MM.1S (cell line): ENCODE measurements around the gene KCNIP4.

Source experiments
- EZH2 ChIP-seq: fragments of 300-600 bp; sonication (generic); optimal IDR thresholded peaks from 2 replicates; pipeline ENCODE3; 2017; ENCODE audit warnings: low read depth, mild to moderate bottlenecking, antibody characterized with exemption, low read length, mixed read lengths
- EZH2phosphoT487 ChIP-seq: fragments of 300-600 bp; sonication (generic); IDR thresholded peaks from 2 replicates; pipeline ENCODE4 v1.6.1; 2018; ENCODE audit warnings: antibody characterized with exemption, low read length
- TF ChIP-seq, protein P1 (sequence below): fragments of 300-600 bp; sonication (generic); IDR thresholded peaks from 2 replicates; pipeline ENCODE4 v1.5.1; 2016; ENCODE audit warnings: antibody characterized with exemption, low read length, mixed read lengths

DNA sequence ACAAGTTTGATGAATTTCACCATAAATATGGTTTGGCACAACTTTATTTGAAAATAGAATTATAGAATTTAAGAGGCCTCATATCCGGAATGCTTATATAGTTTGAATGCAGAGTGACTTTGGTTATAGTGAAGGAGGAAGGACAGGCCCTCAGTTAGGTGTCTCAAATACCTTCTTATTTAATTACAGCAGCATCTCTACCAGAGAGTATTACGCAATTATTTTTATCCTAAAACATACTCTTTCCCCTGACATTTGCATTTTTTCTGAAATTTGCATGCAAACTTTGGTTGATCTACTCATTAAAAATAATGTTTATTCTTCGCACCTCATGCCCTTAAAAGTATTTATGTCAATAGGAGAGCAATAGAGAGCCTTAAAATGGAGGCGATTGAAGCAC is 942.9 kb downstream of the KCNIP4 start:
- TF ChIP-seq, protein P1, sequence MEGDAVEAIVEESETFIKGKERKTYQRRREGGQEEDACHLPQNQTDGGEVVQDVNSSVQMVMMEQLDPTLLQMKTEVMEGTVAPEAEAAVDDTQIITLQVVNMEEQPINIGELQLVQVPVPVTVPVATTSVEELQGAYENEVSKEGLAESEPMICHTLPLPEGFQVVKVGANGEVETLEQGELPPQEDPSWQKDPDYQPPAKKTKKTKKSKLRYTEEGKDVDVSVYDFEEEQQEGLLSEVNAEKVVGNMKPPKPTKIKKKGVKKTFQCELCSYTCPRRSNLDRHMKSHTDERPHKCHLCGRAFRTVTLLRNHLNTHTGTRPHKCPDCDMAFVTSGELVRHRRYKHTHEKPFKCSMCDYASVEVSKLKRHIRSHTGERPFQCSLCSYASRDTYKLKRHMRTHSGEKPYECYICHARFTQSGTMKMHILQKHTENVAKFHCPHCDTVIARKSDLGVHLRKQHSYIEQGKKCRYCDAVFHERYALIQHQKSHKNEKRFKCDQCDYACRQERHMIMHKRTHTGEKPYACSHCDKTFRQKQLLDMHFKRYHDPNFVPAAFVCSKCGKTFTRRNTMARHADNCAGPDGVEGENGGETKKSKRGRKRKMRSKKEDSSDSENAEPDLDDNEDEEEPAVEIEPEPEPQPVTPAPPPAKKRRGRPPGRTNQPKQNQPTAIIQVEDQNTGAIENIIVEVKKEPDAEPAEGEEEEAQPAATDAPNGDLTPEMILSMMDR = no peak
- TF ChIP-seq EZH2 = no peak
- no peak for TF ChIP-seq EZH2phosphoT487
